ENCODE data around the gene OLA1.

The OLA1 gene

GRCh38 chr2:174047746-174048145, 200.6 kb downstream of the OLA1 start:
- DNase-seq: no peak
- no peak overlapping the region for H3K27ac ChIP-seq (ENCODE audit: insufficient read depth in 1 of 2, low read depth in 1 of 2, low read length in 2 of 2, poor library complexity in 1 of 2, severe bottlenecking in 2 of 2)
- H3K9me3 ChIP-seq (ENCODE audit: control extremely low read depth in 1 of 5, control insufficient read depth in 4 of 5, insufficient read depth in 2 of 5, low read depth in 1 of 5, low read length in 4 of 5): no peaks in the 10 kb centered on the region
- H3K27me3 ChIP-seq (replicated peaks in 2 of 5; ENCODE audit: control insufficient read depth in 4 of 5, insufficient read depth in 5 of 5, low read length in 4 of 5): no peaks in the 10 kb centered on the region
- ChIA-PET POLR2A (no interaction called here), CTCF (interaction anchor here (1.1 to 1.6 kb wide), 2 partner anchors 10 to 31 kb away, joined by 4 to 5 read pairs; no protein-coding TSS in a partner anchor)
- no CpG with 5 or more reads among the region's 9 CpGs for WGBS (ENCODE audit: insufficient coverage)
- H3K4me3 ChIP-seq (ENCODE audit: control insufficient read depth in 1 of 7, extremely low read depth in 1 of 7, insufficient read depth in 4 of 7, low read depth in 2 of 7, low read length in 6 of 7): peak overlapping the region in 1 of 7 experiments; percentile 19
- H3K36me3 ChIP-seq (ENCODE audit: control insufficient read depth in 4 of 4, insufficient read depth in 4 of 4, low read length in 3 of 4): no peaks in the 10 kb centered on the region
- H3K4me1 ChIP-seq (ENCODE audit: control extremely low read depth in 1 of 4, control insufficient read depth in 4 of 4, insufficient read depth in 4 of 4, low read length in 3 of 4): peaks cover 0 to 12% (median 5%) of the 10 kb centered on the region in 4 experiments

DNA sequence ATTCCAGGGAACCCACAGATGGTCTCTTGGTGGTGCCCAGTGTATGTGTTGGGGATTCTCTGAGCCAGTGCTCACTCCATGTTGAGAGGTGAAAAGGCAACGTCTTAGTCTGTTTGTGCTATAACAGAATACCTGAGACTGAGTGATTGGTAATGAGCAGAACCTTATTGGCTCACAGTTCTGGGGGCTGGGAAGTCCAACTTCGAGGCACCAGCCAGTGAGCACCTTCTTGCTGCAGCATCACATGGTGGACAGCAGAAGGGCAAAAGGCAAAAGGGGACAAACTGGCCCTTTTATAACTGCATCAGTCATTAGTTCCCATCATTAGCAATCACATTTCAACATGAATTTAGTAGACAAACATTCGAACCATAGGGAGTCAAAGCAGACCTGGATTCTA, 202.2 kb downstream of the OLA1 start:
- WGBS (ENCODE audit: insufficient coverage): 95% methylated on average over 3 of the region's 3 CpGs
- Histone ChIP-seq H3K4me3 (ENCODE audit: control insufficient read depth in 1 of 7, extremely low read depth in 1 of 7, insufficient read depth in 4 of 7, low read depth in 2 of 7, low read length in 6 of 7) (no peak overlapping the region), H3K36me3 (ENCODE audit: control insufficient read depth in 4 of 4, insufficient read depth in 4 of 4, low read length in 3 of 4) (no peaks in the 10 kb centered on the region), H3K27ac (ENCODE audit: insufficient read depth in 1 of 2, low read depth in 1 of 2, low read length in 2 of 2, poor library complexity in 1 of 2, severe bottlenecking in 2 of 2) (no peak overlapping the region), H3K4me1 (ENCODE audit: control extremely low read depth in 1 of 4, control insufficient read depth in 4 of 4, insufficient read depth in 4 of 4, low read length in 3 of 4) (peaks cover 0 to 12% (median 5%) of the 10 kb centered on the region in 4 experiments), H3K27me3 (replicated peaks in 2 of 5; ENCODE audit: control insufficient read depth in 4 of 5, insufficient read depth in 5 of 5, low read length in 4 of 5) (no peaks in the 10 kb centered on the region), H3K9me3 (ENCODE audit: control extremely low read depth in 1 of 5, control insufficient read depth in 4 of 5, insufficient read depth in 2 of 5, low read depth in 1 of 5, low read length in 4 of 5) (no peaks in the 10 kb centered on the region)
- no peak for DNase-seq
- CTCF ChIA-PET: no interaction called here
- POLR2A ChIA-PET: no interaction called here

DNA sequence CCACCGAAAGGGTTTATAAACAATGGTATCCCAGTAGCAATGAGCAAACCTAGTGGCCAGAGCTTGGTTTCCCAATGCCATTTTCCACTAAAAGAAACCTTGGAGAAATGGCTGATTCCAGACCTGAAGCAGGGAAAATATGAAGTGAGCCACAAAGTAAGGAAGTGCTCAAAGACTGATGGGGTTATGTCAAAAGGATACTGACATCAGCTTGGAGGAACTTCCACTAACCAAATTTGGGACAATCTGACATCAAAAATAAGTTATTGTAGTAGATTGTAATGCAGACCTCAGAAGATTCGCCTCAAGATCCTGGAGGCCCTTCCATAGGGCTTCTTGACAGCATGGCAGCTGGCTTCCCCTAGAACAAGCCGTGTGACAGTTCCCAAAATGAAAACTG, 203.8 kb downstream of the OLA1 start:
- no peak overlapping the region for H3K27ac ChIP-seq (ENCODE audit: insufficient read depth in 1 of 2, low read depth in 1 of 2, low read length in 2 of 2, poor library complexity in 1 of 2, severe bottlenecking in 2 of 2)
- no peaks in the 10 kb centered on the region for H3K27me3 ChIP-seq (replicated peaks in 2 of 5; ENCODE audit: control insufficient read depth in 4 of 5, insufficient read depth in 5 of 5, low read length in 4 of 5)
- WGBS (ENCODE audit: insufficient coverage): 100% methylated on average over 2 of the region's 3 CpGs
- no peak overlapping the region for H3K4me3 ChIP-seq (ENCODE audit: control insufficient read depth in 1 of 7, extremely low read depth in 1 of 7, insufficient read depth in 4 of 7, low read depth in 2 of 7, low read length in 6 of 7)
- peaks cover 0 to 20% (median 11%) of the 10 kb centered on the region in 4 experiments for H3K4me1 ChIP-seq (ENCODE audit: control extremely low read depth in 1 of 4, control insufficient read depth in 4 of 4, insufficient read depth in 4 of 4, low read length in 3 of 4)
- ChIA-PET POLR2A (no interaction called here), CTCF (interaction anchor here (1.0 to 1.8 kb wide), 4 partner anchors 9 to 160 kb away, joined by 3 to 5 read pairs (median 4); no protein-coding TSS in a partner anchor)
- DNase-seq: no peak
- H3K36me3 ChIP-seq (ENCODE audit: control insufficient read depth in 4 of 4, insufficient read depth in 4 of 4, low read length in 3 of 4): no peaks in the 10 kb centered on the region
- H3K9me3 ChIP-seq (ENCODE audit: control extremely low read depth in 1 of 5, control insufficient read depth in 4 of 5, insufficient read depth in 2 of 5, low read depth in 1 of 5, low read length in 4 of 5): no peaks in the 10 kb centered on the region

GRCh38 chr2:174040417-174040701, 208.0 kb downstream of the OLA1 start:
- no peak overlapping the region for H3K27ac ChIP-seq (ENCODE audit: insufficient read depth in 1 of 2, low read depth in 1 of 2, low read length in 2 of 2, poor library complexity in 1 of 2, severe bottlenecking in 2 of 2)
- POLR2A ChIA-PET: interaction anchor here (0.6 kb wide), 1 partner anchor 75 kb away, joined by 3 read pairs; no protein-coding TSS in a partner anchor
- WGBS (ENCODE audit: insufficient coverage): 100% methylated on average over 1 of the region's 2 CpGs

DNA sequence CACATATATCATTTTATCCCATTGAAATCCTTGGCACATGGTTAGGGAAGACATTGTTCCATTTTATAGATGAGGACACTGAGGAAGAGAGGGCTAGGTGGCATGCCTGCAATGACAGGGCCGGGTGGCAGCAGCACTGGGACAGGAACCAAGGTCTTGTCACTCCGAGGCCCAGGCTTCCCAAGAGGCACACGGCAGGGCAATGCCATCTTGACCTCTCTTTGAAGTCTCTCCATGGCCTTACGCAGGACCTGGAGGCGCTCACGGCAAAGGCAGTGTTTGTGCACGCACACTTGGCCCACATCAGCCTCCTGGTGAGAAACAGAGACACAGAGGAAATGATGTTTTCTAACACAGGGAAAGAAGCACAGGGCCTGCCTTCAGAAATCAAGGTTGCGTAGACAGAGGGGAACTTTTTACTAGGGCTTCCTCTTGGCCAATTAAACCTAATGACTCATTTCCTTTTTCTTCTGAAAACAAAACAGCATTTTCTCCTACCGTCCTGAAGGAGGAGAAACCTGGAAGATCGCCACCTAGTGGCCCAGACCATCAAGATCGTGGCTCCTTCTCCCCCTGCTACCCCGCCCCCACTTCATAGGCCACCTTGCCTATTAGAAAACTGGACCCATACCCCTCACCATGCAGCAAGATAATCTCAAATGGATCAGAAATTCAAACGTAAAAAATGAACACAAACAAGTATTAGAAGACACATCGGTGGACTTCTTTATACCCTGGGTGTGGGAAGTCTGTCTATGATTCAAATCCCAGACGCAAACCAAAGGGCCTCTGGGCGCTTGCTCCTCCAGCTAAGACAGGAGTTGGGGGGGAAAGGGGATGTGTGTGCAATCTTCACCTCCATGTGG, 208.5 kb downstream of the OLA1 start:
- 15% methylated on average over 11 of the region's 16 CpGs for WGBS (ENCODE audit: insufficient coverage)
- ChIA-PET CTCF (interaction anchor here (0.8 to 1.4 kb wide), 7 partner anchors 12 to 78 kb away, joined by 3 to 6 read pairs (median 3); no protein-coding TSS in a partner anchor), POLR2A (interaction anchor here (0.6 kb wide), 1 partner anchor 74 kb away, joined by 3 read pairs; no protein-coding TSS in a partner anchor)

More at GRCh38 chr2:174040417-174040701, 208.0 kb downstream of the OLA1 start:
- H3K36me3 ChIP-seq (ENCODE audit: control insufficient read depth in 4 of 4, insufficient read depth in 4 of 4, low read length in 3 of 4): no peaks in the 10 kb centered on the region
- no peak overlapping the region for H3K4me3 ChIP-seq (ENCODE audit: control insufficient read depth in 1 of 7, extremely low read depth in 1 of 7, insufficient read depth in 4 of 7, low read depth in 2 of 7, low read length in 6 of 7)
- H3K27me3 ChIP-seq (replicated peaks in 2 of 5; ENCODE audit: control insufficient read depth in 4 of 5, insufficient read depth in 5 of 5, low read length in 4 of 5): no peaks in the 10 kb centered on the region
- peaks cover 7 to 19% (median 11%) of the 10 kb centered on the region in 4 experiments for H3K4me1 ChIP-seq (ENCODE audit: control extremely low read depth in 1 of 4, control insufficient read depth in 4 of 4, insufficient read depth in 4 of 4, low read length in 3 of 4)
- DNase-seq: no peak
- CTCF ChIA-PET: interaction anchor here (0.8 to 1.4 kb wide), 7 partner anchors 12 to 78 kb away, joined by 3 to 6 read pairs (median 3); no protein-coding TSS in a partner anchor
- H3K9me3 ChIP-seq (ENCODE audit: control extremely low read depth in 1 of 5, control insufficient read depth in 4 of 5, insufficient read depth in 2 of 5, low read depth in 1 of 5, low read length in 4 of 5): no peaks in the 10 kb centered on the region

GRCh38 chr2:174038462-174038861, 209.9 kb downstream of the OLA1 start:
- Histone ChIP-seq H3K27ac (ENCODE audit: insufficient read depth in 1 of 2, low read depth in 1 of 2, low read length in 2 of 2, poor library complexity in 1 of 2, severe bottlenecking in 2 of 2) (no peak overlapping the region), H3K36me3 (ENCODE audit: control insufficient read depth in 4 of 4, insufficient read depth in 4 of 4, low read length in 3 of 4) (no peaks in the 10 kb centered on the region), H3K4me3 (ENCODE audit: control insufficient read depth in 1 of 7, extremely low read depth in 1 of 7, insufficient read depth in 4 of 7, low read depth in 2 of 7, low read length in 6 of 7) (no peak overlapping the region), H3K4me1 (ENCODE audit: control extremely low read depth in 1 of 4, control insufficient read depth in 4 of 4, insufficient read depth in 4 of 4, low read length in 3 of 4) (peaks cover 7 to 19% (median 11%) of the 10 kb centered on the region in 4 experiments), H3K27me3 (replicated peaks in 2 of 5; ENCODE audit: control insufficient read depth in 4 of 5, insufficient read depth in 5 of 5, low read length in 4 of 5) (no peaks in the 10 kb centered on the region), H3K9me3 (ENCODE audit: control extremely low read depth in 1 of 5, control insufficient read depth in 4 of 5, insufficient read depth in 2 of 5, low read depth in 1 of 5, low read length in 4 of 5) (no peaks in the 10 kb centered on the region)
- ChIA-PET CTCF (interaction anchor here (0.9 to 1.4 kb wide), 3 partner anchors 13 to 154 kb away, joined by 3 to 4 read pairs (median 3); no protein-coding TSS in a partner anchor), POLR2A (no interaction called here)
- WGBS (ENCODE audit: insufficient coverage): 100% methylated on average over 1 of the region's 2 CpGs
- no peak for DNase-seq

More for the DNA sequence above, 208.5 kb downstream of the OLA1 start:
- Histone ChIP-seq H3K9me3 (ENCODE audit: control extremely low read depth in 1 of 5, control insufficient read depth in 4 of 5, insufficient read depth in 2 of 5, low read depth in 1 of 5, low read length in 4 of 5) (no peaks in the 10 kb centered on the region), H3K4me3 (ENCODE audit: control insufficient read depth in 1 of 7, extremely low read depth in 1 of 7, insufficient read depth in 4 of 7, low read depth in 2 of 7, low read length in 6 of 7) (peak overlapping the region in 4 of 7 experiments; percentile 22 to 52 (median 47)), H3K36me3 (ENCODE audit: control insufficient read depth in 4 of 4, insufficient read depth in 4 of 4, low read length in 3 of 4) (no peaks in the 10 kb centered on the region), H3K27ac (ENCODE audit: insufficient read depth in 1 of 2, low read depth in 1 of 2, low read length in 2 of 2, poor library complexity in 1 of 2, severe bottlenecking in 2 of 2) (peak overlapping the region in 1 of 2 experiments; percentile 65), H3K27me3 (replicated peaks in 2 of 5; ENCODE audit: control insufficient read depth in 4 of 5, insufficient read depth in 5 of 5, low read length in 4 of 5) (no peaks in the 10 kb centered on the region), H3K4me1 (ENCODE audit: control extremely low read depth in 1 of 4, control insufficient read depth in 4 of 4, insufficient read depth in 4 of 4, low read length in 3 of 4) (peaks cover 7 to 19% (median 11%) of the 10 kb centered on the region in 4 experiments)
- DNase-seq: peak; percentile 95 to 97 (median 96)

- ChIA-PET CTCF (interaction anchor here (1.2 to 2.1 kb wide), 3 partner anchors 12 to 45 kb away, joined by 4 to 8 read pairs (median 7); no protein-coding TSS in a partner anchor), POLR2A (interaction anchor here (0.6 kb wide), 1 partner anchor 32 kb away, joined by 7 read pairs; no protein-coding TSS in a partner anchor)
- no peak overlapping the region for H3K27ac ChIP-seq (ENCODE audit: insufficient read depth in 1 of 2, low read depth in 1 of 2, low read length in 2 of 2, poor library complexity in 1 of 2, severe bottlenecking in 2 of 2)
- DNase-seq: no peak
- H3K4me1 ChIP-seq (ENCODE audit: control extremely low read depth in 1 of 4, control insufficient read depth in 4 of 4, insufficient read depth in 4 of 4, low read length in 3 of 4): peaks cover 7 to 24% (median 14%) of the 10 kb centered on the region in 4 experiments
- H3K9me3 ChIP-seq (ENCODE audit: control extremely low read depth in 1 of 5, control insufficient read depth in 4 of 5, insufficient read depth in 2 of 5, low read depth in 1 of 5, low read length in 4 of 5): no peaks in the 10 kb centered on the region
- H3K27me3 ChIP-seq (replicated peaks in 2 of 5; ENCODE audit: control insufficient read depth in 4 of 5, insufficient read depth in 5 of 5, low read length in 4 of 5): no peaks in the 10 kb centered on the region
- no peak overlapping the region for H3K4me3 ChIP-seq (ENCODE audit: control insufficient read depth in 1 of 7, extremely low read depth in 1 of 7, insufficient read depth in 4 of 7, low read depth in 2 of 7, low read length in 6 of 7)
- no peaks in the 10 kb centered on the region for H3K36me3 ChIP-seq (ENCODE audit: control insufficient read depth in 4 of 4, insufficient read depth in 4 of 4, low read length in 3 of 4)
Observed at GRCh38 chr2:174036825-174037224, 211.5 kb downstream of the OLA1 start.

Measured in common myeloid progenitor, CD34-positive (primary cell).